ENCODE results near the gene KIF18B.

The KIF18B gene

DNA sequence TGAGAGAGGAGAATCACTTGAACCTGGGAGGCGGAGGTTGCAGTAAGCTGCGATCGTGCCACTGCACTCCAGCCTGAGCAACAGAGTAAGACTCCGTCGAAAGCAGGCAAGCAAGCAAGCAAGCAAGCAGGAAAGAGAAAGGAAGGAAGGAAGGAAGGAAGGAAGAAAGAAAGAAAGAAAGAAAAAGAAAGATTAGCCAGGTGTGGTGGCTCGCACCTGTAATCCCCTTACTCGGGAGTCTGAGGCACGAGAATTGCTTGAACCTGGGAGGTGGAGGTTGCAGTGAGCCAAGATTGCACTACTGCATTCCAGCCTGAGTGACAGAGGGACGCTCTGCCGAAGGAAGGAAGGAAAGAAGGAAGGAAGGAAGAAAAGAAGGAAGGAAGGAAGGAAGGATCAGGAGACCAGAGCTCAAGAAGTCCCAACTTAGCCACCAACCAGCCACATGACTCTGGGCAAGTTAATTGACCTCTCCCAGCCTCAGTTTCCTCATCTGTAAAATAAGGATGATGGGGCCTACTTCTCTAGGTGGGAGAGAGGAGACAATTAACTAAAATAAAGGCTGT lies 38.7 kb downstream of the KIF18B start:
- TF ChIP-seq TAF1 (IDR thresholded peaks at IDR 0.05; ENCODE audit: borderline replicate concordance, insufficient read depth, low read length) = no peak
- no peak for TF ChIP-seq POLR2AphosphoS5 (IDR thresholded peaks at IDR 0.05; ENCODE audit: low read depth, low read length)
- TF ChIP-seq, protein P1, sequence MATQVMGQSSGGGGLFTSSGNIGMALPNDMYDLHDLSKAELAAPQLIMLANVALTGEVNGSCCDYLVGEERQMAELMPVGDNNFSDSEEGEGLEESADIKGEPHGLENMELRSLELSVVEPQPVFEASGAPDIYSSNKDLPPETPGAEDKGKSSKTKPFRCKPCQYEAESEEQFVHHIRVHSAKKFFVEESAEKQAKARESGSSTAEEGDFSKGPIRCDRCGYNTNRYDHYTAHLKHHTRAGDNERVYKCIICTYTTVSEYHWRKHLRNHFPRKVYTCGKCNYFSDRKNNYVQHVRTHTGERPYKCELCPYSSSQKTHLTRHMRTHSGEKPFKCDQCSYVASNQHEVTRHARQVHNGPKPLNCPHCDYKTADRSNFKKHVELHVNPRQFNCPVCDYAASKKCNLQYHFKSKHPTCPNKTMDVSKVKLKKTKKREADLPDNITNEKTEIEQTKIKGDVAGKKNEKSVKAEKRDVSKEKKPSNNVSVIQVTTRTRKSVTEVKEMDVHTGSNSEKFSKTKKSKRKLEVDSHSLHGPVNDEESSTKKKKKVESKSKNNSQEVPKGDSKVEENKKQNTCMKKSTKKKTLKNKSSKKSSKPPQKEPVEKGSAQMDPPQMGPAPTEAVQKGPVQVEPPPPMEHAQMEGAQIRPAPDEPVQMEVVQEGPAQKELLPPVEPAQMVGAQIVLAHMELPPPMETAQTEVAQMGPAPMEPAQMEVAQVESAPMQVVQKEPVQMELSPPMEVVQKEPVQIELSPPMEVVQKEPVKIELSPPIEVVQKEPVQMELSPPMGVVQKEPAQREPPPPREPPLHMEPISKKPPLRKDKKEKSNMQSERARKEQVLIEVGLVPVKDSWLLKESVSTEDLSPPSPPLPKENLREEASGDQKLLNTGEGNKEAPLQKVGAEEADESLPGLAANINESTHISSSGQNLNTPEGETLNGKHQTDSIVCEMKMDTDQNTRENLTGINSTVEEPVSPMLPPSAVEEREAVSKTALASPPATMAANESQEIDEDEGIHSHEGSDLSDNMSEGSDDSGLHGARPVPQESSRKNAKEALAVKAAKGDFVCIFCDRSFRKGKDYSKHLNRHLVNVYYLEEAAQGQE (IDR thresholded peaks at IDR 0.05; ENCODE audit: insufficient read depth in 1 of 2, low read depth in 2 of 2, low read length in 2 of 2) = no peak
- no peak for TF ChIP-seq SIN3A (IDR thresholded peaks at IDR 0.05; ENCODE audit: borderline replicate concordance, insufficient read depth, low read length)
- TF ChIP-seq FOXP2 (optimal IDR thresholded peaks at IDR 0.05; ENCODE audit: borderline replicate concordance, extremely low read depth, extremely low read length, insufficient read depth) = no peak

DNA sequence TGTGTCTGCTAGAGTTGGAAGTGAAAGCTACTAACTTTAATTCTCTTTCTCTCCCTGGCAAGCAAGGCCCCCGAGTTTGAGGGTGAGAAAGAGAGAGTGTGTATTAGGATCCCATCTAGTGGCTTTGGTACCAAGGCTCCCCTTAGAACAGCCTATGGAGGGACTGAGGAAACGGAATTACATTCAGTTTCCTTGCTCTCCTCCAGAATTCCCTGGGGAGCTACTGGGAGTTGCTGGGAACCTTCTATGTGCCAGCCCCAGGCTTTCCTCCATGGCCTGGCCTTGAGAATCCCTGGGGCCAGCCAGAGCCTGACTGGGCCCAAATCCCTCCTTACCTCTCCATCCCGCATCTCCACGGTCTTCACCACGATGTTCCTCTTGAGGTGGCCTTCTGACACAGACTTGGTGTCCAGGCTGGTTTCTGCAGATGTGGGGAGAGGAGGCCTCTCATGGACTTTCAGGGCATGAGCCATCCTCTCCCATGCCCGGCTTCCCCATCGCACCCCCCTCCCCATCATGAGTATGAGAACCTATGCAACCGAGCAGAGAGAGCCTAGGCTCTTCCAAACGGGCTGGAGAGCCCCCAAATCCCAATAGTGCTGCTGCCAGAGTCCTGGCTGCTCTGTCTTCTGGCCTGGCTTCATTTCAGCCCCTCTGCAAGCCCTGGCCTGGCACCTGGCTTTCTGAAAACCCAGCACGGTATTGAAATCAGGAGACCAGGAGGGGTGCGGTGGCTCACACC lies 39.7 kb downstream of the KIF18B start:
- TF ChIP-seq FOXP2 (optimal IDR thresholded peaks at IDR 0.05; ENCODE audit: borderline replicate concordance, extremely low read depth, extremely low read length, insufficient read depth) (no peak), SIN3A (IDR thresholded peaks at IDR 0.05; ENCODE audit: borderline replicate concordance, insufficient read depth, low read length) (no peak), POLR2AphosphoS5 (IDR thresholded peaks at IDR 0.05; ENCODE audit: low read depth, low read length) (no peak), TAF1 (IDR thresholded peaks at IDR 0.05; ENCODE audit: borderline replicate concordance, insufficient read depth, low read length) (no peak)
- TF ChIP-seq, protein P1 (IDR thresholded peaks at IDR 0.05; ENCODE audit: insufficient read depth in 1 of 2, low read depth in 2 of 2, low read length in 2 of 2) = no peak

DNA sequence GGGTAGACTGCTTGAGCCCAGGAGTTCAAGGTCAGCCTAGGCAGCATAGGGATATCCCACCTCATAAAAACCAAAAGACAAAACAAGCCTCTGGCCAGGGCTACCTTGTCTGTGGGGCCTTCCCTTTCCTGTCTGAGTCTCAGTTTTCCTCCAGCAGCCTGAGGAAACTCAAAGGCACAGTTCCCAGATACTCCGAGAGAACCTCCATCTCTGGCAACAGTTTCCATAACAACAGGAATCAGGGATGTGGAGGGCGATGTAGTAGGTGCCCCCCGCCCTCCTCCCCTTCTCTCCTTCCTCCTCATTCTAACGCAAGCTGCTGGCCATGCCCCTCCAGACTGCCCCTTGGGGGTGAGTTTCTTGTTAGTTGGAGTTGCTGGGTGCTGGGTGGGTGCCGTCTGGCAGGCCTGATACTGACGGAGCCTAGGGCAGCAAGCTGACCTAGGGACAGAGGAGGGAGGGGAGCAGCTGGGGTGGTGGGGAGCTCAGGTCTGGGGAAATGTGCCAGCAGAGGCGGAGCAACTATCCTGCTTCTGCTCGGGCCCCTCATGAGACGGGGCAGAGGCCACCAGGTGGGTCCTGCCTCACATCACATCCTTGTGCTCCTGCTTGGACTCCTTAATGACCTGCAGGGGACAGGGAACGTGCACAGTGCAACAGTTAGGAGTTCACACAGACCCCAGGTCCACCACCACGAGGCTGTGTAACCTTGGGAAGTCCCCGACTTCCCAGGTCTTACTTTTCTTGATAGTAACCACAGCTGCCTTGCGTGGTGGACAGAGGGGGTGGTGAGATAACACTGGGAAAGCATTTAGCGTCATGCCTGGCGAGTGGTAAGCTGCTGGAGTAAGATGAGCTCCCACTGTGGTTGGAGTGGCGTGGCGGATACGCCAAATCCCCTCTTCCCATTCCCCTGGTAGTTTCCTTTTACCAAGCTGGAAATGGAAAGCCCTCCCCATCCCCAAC lies 40.5 kb downstream of the KIF18B start:
- TF ChIP-seq SIN3A (IDR thresholded peaks at IDR 0.05; ENCODE audit: borderline replicate concordance, insufficient read depth, low read length) = no peak
- no peak for TF ChIP-seq FOXP2 (optimal IDR thresholded peaks at IDR 0.05; ENCODE audit: borderline replicate concordance, extremely low read depth, extremely low read length, insufficient read depth)
- no peak for TF ChIP-seq POLR2AphosphoS5 (IDR thresholded peaks at IDR 0.05; ENCODE audit: low read depth, low read length)
- TF ChIP-seq TAF1 (IDR thresholded peaks at IDR 0.05; ENCODE audit: borderline replicate concordance, insufficient read depth, low read length) = no peak
- TF ChIP-seq, protein P1 (IDR thresholded peaks at IDR 0.05; ENCODE audit: insufficient read depth in 1 of 2, low read depth in 2 of 2, low read length in 2 of 2) = no peak

DNA sequence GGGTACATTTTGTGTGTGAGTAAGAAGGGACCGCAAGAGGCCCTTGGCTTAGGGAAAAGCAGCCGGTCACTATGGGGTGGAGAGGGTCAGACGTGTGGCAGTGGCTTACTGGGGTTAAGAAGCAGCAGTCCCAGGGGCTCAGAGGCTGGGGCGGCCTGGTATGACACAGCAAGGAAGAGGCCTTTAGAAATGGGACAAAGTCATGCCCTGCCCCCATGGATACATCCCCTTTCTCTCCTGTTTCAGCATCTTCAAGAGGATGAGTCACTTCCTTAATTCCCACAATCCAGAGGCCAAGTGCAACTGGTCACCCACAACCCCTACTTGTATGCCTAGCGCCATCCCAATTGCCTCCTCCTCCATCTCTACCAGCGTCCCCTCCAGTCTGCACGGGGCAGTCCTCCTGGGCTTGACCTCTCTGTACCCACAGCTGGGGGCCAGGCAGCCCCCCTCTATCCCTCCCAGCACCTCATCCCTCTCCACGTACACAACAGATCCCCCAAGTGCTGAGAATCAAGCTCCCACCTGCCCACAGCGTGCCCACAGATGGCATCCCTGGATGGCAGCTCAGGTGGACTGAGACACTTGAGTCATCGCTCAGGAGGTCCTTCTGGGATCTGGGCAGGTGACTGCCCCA lies 41.4 kb downstream of the KIF18B start:
- TF ChIP-seq FOXP2 (optimal IDR thresholded peaks at IDR 0.05; ENCODE audit: borderline replicate concordance, extremely low read depth, extremely low read length, insufficient read depth) = peak; percentile 21
- TF ChIP-seq, protein P1 (IDR thresholded peaks at IDR 0.05; ENCODE audit: insufficient read depth in 1 of 2, low read depth in 2 of 2, low read length in 2 of 2) = no peak

All from PFSK-1 (cell line).